Neural cell (in vitro differentiated cells): ENCODE measurements around the gene PCDHGC3.

Experiments used
- EZH2 ChIP-seq: fragments of 200-600, 300-800 bp; shearing (Covaris generic), sonication (generic); IDR thresholded peaks from 2 replicates; pipeline ENCODE4 v1.6.1; 2014; ENCODE audit warnings: antibody characterized with exemption, low read length, borderline replicate concordance, mild to moderate bottlenecking; ENCODE audit not compliant: insufficient read depth, poor library complexity, severe bottlenecking
- TF ChIP-seq, protein P1 (sequence below): fragments of 450-650 bp; IDR thresholded peaks from 2 replicates; pipeline ENCODE4 v1.5.1; 2014; ENCODE audit warnings: antibody characterized with exemption, mild to moderate bottlenecking, moderate library complexity; ENCODE audit not compliant: poor library complexity, severe bottlenecking

- TF ChIP-seq, protein P1, sequence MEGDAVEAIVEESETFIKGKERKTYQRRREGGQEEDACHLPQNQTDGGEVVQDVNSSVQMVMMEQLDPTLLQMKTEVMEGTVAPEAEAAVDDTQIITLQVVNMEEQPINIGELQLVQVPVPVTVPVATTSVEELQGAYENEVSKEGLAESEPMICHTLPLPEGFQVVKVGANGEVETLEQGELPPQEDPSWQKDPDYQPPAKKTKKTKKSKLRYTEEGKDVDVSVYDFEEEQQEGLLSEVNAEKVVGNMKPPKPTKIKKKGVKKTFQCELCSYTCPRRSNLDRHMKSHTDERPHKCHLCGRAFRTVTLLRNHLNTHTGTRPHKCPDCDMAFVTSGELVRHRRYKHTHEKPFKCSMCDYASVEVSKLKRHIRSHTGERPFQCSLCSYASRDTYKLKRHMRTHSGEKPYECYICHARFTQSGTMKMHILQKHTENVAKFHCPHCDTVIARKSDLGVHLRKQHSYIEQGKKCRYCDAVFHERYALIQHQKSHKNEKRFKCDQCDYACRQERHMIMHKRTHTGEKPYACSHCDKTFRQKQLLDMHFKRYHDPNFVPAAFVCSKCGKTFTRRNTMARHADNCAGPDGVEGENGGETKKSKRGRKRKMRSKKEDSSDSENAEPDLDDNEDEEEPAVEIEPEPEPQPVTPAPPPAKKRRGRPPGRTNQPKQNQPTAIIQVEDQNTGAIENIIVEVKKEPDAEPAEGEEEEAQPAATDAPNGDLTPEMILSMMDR, result no peak
- TF ChIP-seq EZH2, result no peak
Observed at GRCh38 chr5:141484310-141484640, 8.5 kb downstream of the PCDHGC3 start.
